HG03342 (cell line): ENCODE measurements around the gene ASGR2.
"Not testable (repeated sequence)": the region's sequence is repeated elsewhere in the genome, so short reads cannot be mapped to it uniquely, and the experiment has no call there.

Source experiments
- ATAC-seq: cut with Tn5 transposase; IDR thresholded peaks from one replicate; pipeline ENCODE4 v1.9.1; 2021; ENCODE audit warnings: mild to moderate bottlenecking, moderate library complexity; ENCODE audit not compliant: unreplicated experiment

Gene ASGR2

DNA sequence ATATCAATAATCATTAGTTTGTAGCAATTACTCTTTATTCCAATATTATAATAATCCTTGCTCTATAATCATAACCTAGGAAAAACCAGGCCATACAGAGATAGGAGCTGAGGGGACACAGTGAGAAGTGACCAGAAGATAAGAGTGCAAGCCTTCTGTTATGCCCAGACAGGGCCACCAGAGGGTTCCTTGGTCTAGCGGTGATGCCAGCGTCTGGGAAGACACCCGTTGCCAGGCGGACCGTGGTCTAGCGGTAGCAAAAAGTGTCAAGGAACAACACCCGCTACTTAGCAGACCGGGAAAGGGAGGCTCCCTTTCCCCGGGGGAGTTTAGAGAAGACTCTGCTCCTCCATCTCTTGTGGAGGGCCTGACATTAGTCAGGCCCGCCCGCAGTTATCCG is 11.8 kb upstream of the ASGR2 start:
- ATAC-seq = not testable (repeated sequence)

- no peak for ATAC-seq
Measured at GRCh38 chr17:7124923-7125322, 10.3 kb upstream of the ASGR2 start.

DNA sequence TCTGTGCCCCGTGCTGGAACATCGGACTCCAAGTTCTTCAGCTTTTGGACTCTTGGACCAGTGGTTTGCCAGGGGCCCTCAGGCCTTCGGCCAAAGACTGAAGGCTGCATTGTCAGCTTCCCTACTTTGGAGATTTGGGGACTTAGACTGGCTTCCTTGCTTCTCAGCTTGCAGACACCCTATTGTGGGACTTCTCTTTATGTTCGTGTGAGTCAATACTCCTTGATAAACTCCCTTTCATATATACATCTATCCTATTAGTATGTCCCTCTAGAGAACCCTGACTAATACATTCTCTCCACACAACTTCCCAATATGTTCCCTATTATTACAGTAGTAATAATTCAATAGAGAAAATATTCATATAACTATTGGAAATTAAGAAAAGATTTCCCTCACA is 9.2 kb upstream of the ASGR2 start:
- ATAC-seq = no peak

- no peak for ATAC-seq
Measured at GRCh38 chr17:7122381-7122780, 7.8 kb upstream of the ASGR2 start.

DNA sequence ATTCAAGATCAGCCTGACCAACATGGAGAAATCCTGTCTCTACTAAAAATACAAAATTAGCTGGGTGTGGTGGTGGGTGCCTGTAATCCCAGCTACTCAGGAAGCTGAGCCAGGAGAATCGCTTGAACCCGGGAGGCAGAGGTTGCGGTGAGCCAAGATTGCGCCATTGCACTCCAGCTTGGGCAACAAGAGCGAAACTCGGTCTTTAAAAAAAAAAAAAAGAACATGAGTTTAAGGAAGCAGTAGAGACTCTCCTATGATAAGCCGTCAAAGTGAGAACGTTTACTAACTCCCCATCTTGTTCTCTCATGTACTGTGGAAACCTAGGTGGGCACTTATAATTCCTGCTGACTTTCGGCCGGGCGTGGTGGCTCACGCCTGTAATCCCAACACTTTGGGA is 6.0 kb upstream of the ASGR2 start:
- not testable (repeated sequence) for ATAC-seq

GRCh38 chr17:7120123-7120522 is 5.5 kb upstream of the ASGR2 start:
- no peak for ATAC-seq

DNA sequence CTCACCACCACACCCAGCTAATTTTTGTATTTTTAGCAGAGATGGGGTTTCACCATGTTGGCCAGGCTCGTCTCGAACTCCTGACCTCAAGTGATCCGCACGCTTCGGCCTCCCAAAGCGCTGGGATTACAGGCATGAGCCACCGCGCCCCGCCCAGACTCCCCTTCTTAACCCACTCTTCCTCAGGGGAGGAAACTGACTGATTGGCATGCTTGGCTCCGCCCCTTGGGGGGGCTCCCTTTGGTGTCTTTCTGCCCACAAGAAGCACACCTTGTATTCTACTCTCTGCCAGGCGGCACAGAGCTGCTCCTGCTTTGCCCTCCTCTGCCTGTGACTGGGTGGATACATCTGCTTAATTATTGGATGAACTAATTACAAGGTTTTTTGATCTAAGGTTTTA is 4.7 kb upstream of the ASGR2 start:
- ATAC-seq = no peak

GRCh38 chr17:7114875-7115614 is 423 bp upstream of the ASGR2 start:
- ATAC-seq = no peak

DNA sequence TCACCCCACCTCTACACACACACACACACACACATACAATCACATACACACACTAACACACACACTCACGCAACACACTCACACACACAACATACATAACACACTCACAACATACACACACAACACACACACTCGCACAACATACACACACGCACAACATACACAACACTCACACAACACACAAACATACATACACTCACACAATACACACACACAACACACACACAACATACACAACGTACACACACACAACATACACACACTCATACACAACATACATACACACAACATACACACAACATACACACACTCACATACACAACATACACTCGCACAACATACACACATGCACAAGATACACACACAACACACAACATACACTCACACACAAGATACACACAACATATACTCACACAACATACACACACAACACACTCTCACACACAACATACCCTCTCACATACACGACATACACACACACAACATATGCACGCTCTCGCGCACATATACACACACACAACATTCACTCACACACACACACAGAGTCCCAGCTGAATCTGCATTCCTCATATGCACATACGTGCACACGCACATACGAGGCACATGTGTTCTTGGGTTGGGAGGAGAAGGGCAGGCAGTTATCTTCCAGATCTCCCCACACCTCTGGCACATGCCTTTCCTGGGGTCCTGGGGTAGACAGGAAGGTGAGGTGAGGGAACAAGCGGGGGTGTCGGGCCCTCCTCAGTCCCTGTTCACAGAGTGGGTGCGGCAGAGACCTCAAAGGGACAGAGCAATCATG is 1.1 kb downstream of the ASGR2 start:
- ATAC-seq = no peak

DNA sequence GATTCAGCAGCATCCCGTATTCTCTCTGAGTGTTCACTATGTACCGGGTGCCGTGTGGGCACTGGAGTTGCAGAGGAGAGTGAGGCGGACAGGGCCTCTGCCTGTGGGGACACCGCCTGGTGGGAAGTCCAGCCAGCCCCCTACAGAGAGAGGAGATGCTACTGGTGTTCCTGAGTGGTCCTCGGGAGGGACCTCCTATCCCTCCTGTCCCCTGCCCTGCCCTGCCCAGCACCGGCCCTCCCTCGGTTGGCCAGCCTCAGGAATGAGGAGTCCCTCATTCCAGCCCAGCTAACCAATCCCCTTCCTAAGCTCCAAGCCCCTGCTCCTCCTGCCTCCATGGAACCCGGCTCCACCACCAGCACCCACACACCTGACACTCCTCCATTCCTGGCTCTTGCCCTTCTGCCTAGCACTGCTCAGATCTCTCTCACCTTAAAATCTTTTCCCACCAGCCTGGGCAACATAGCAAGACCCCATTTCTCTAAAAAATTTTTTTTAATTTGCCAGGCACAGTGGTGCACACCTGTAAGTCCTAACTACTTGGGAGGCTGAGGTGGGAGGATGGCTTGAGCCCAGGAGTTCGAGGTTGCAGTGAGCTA is 2.0 kb downstream of the ASGR2 start:
- ATAC-seq = no peak

DNA sequence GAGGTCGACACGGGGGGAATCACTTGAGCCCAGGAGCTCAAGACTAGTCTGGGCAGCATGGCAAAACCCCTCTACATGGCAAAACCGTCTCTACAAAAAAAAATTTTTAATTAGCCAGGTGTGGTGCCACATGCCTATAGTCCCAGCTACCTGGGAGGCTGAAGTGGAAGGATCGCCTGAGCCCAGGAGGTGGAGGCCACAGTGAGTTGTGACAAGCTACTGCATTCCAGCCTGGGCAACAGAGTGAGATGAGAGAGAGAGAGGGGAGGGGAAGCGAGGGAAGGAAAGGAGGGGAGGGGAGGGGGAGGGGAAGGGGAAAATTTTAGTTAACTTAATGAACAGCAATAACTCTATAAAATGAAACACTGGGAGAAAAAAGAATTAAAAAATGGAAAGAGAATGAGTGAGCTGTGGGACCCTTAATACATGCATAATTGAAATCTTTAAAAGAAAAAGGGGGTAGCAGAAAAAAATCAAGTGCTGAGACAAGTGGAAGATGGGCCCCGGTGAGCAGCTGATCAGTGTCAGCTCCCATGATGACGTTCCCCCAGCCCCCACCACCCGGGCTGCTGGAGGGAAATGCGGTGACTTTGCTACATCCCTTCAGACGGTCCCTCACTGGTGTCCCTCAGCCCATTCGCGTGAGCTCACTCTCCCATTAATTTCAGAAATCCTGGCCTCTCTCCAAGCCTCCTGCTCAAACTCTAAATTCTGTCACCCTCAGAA is 2.7 kb downstream of the ASGR2 start:
- ATAC-seq = no peak

DNA sequence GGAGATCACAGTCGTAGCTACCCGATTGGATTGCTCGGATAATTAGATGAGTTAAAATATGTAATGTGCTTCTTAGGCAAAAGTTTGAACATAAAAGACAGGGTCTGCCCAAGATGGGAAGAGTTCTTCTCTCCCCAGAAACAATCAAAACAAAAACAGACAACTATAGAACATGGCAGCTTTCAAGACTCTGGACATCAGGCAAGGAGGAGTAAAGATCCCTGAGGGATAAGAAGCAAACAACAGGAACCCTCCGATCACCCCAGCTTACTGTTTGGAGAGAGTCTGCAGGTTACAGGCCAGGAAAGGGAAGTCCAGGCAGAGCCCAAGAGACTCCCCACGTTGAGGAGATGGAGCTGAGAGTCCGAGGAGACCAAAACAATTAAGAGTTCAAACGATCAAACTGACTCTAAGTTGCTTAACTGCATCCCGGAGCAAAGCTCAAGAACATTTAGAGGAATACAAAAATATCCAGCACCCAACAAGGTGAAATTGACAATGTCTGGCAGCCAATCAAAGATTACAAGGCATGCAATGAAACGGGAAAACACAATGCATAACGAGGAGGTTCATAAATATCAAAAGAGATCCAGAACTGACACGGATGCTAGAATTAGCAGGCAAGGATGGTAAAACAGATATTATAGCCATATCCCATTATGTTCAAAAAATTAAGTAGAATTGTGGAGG is 3.9 kb downstream of the ASGR2 start:
- no peak for ATAC-seq

DNA sequence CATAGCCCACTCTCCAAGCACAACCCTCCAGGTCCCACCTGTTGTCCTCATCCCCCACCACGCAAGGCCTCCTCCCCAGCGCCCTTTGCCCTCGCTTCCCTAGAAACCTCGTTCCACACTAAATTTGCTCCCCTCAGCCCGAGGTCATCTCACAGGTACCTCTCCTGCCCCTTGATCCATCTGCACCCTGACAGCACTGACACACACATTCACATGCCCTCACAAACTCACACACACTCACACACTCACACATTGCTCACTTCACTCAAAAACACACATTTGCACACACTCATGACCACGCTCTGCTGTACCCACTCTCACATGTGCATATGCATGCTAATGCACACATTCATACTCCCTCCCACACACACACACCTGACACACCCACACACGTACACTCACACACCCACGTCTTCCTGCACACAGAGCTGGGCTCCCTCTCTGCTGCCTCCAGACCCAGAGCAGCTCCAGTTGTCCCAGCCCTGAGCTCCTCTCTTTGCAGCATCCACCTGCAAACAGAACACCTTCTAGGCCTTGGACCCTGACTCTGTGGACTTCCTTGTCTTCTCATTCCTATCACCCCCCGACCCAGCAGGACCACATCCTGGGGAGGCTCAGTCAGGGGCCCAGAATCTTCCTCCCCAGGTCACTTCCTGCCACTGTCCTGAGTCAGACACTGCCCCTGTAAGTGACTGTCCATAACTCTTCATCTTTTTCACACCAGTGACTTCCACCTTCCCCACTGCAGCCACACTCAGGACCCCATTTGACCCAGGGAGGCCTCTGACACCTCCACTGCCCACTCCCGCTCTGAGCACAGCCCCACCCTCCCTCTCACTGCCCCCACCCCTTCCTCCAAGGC is 4.9 kb downstream of the ASGR2 start:
- ATAC-seq = no peak

- no peak for ATAC-seq
Measured at GRCh38 chr17:7108981-7109380, 5.6 kb downstream of the ASGR2 start.

DNA sequence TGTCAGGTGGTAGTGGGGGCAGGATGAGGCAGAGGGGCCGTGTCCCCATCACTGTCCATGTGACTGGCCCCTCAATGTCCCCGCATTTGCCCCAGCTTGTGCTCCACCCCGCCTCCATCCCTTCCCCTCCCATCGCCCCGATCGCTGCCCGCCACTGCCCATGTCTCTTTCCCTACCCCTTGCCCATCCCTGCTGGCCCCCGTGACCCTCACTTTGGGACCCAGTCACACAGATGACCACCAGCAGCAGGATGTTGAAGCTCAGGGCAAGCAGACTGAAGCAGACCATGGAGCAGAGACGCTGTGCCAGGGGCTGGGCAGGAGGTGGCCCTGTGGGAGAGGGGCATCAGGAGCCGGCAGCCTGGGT is 6.1 kb downstream of the ASGR2 start:
- ATAC-seq = no peak

DNA sequence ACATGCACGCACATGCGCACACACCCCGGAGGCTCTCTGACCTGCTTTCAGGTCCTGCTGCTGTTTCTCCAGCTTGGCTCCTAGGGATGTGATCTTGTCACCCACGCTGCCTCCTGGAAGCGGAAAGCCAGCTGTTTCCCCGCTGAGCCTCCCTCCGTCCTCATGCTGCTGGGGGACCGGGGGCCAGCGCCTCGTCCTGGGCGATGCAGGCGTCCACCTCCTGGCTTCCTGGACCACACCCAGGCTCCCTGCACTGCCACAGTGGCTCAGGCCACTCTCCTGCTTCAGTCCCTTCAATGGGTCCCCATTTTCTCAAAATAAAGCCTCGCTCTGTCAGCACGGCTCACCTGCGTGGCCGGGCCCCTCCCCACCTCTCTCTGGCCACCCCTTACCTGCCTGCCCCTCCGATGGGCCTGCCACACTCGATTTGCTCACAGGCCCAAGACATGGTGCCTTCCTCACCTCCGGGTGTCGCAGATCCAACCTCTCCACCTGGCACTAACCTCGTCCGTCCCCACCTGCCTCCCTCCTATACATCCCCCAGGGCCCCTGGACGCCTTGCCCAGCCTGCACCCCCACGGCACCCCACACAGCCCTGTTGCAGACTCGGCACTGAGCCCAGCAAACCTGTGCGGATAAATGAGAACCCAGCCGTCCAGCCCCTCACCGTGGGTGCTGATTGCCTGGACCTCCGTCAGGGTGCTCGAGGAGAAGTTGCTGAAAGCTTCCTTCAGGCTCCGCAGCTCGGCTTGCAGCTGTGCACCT is 6.6 kb downstream of the ASGR2 start:
- no peak for ATAC-seq

- ATAC-seq = no peak
Measured at GRCh38 chr17:7107012-7107754, 7.4 kb downstream of the ASGR2 start.

- no peak for ATAC-seq
Measured at GRCh38 chr17:7102421-7102820, 12.2 kb downstream of the ASGR2 start.
